ENCODE results near the gene LDHD.

- TF ChIP-seq CTCF (IDR thresholded peaks at IDR 0.05) (no peak), POLR2A (IDR thresholded peaks at IDR 0.05) (no peak), EP300 (IDR thresholded peaks at IDR 0.05) (no peak)
Observed at GRCh38 chr16:75089486-75090202, 26.9 kb downstream of the LDHD start.
